Panc1 (cell line): ENCODE measurements around the gene INPP5D. TPM values are rescaled to one million over a fixed set of nuclear protein-coding genes. Genes with fewer than 3 reads are reported as not detected.

Source experiments
- ATAC-seq: fragments of 200-7000 bp; cut with Tn5 transposase; 2 replicates; pipeline ENCODE4 v1.9.1; 2020; ENCODE audit warnings: mild to moderate bottlenecking, moderate library complexity
- BruUV-seq: library from RNA; stranded (reverse); fragments of 400-500 nt; replicated peaks from 2 replicates; lab custom pipeline; 2021; lab: Mats Ljungman, UMichigan
- CTCF ChIA-PET: fragments of 300-600 bp; sonication (Branson Sonifier 250); formaldehyde crosslinking; loops from one replicate; lab custom pipeline; 2022; ENCODE audit warnings: antibody characterized with exemption; lab: Charles Lee
- POLR2A ChIA-PET: fragments of 300-600 bp; sonication (Branson Sonifier 250); formaldehyde crosslinking; loops from one replicate; lab custom pipeline; 2022; ENCODE audit warnings: antibody characterized with exemption; lab: Charles Lee
- DNase-seq: peaks from one replicate; pipeline ENCODE4 v3.0.0-alpha.2; 2010; ENCODE audit warnings: low read depth, low spot score
- H3K27ac ChIP-seq: 2 replicates; pipeline ENCODE4 v1.5.1; 2011; ENCODE audit warnings: mild to moderate bottlenecking, low read length, inconsistent platforms
- H3K27me3 ChIP-seq: fragments of 200-500 bp; sonication (Bioruptor generic); 2 replicates; pipeline ENCODE4 v1.6.0; 2014; ENCODE audit warnings: low read length, inconsistent platforms; ENCODE audit not compliant: control insufficient read depth, insufficient read depth
- H3K36me3 ChIP-seq: fragments of 200-500 bp; sonication (Bioruptor generic); 2 replicates; pipeline ENCODE4 v1.5.1; 2014; ENCODE audit warnings: inconsistent platforms, mild to moderate bottlenecking, low read length, moderate library complexity; ENCODE audit not compliant: control insufficient read depth, insufficient read depth
- H3K4me1 ChIP-seq: 2 replicates; pipeline ENCODE4 v1.5.1; 2011; ENCODE audit warnings: inconsistent platforms, mild to moderate bottlenecking, low read length, moderate library complexity; ENCODE audit not compliant: control insufficient read depth, insufficient read depth
- H3K4me3 ChIP-seq, 2 experiments: 2 replicates each; pipeline ENCODE4 v1.5.1; 2011 to 2012; ENCODE audit warnings: low read depth in 2 of 2, low read length in 2 of 2, mild to moderate bottlenecking in 2 of 2, inconsistent platforms in 1 of 2, moderate library complexity in 1 of 2
- H3K9me3 ChIP-seq: fragments of 200-500 bp; sonication (Bioruptor generic); 2 replicates; pipeline ENCODE4 v1.5.1; 2014; ENCODE audit warnings: low read depth, mild to moderate bottlenecking, inconsistent platforms, low read length, moderate library complexity; ENCODE audit not compliant: control insufficient read depth, insufficient read depth
- POLR2AphosphoS5 ChIP-seq: IDR thresholded peaks from 2 replicates; pipeline ENCODE4 v1.6.1; 2012; ENCODE audit warnings: mild to moderate bottlenecking, low read depth, low read length, moderate library complexity
- SIN3A ChIP-seq: IDR thresholded peaks from 2 replicates; pipeline ENCODE4 v1.6.1; 2012; ENCODE audit warnings: low read depth, mild to moderate bottlenecking, low read length, moderate library complexity, borderline replicate concordance; ENCODE audit not compliant: insufficient read depth
- TCF7L2 ChIP-seq: IDR thresholded peaks from 2 replicates; pipeline ENCODE4 v1.6.1; 2011; ENCODE audit warnings: mild to moderate bottlenecking, low read depth, low read length, inconsistent platforms
- in situ Hi-C: cut with HindIII; loops from 2 replicates; pipeline ENCODE4 v1.10.0; 2016; ENCODE audit warnings: low sequenced_read_pairs, low pct_unique_long_range_greater_than_20kb
- intact Hi-C: fragments of 100-400 bp; cut with micrococcal nuclease; formaldehyde crosslinking; loops from one replicate; pipeline ENCODE4 v1.10.0; 2022; ENCODE audit not compliant: unreplicated experiment
- total RNA-seq: library from RNA; stranded (reverse); gene quantifications from one replicate; pipeline ENCODE4 v1.2.1, GENCODE V29; 2021; ENCODE audit not compliant: unreplicated experiment
- TF ChIP-seq, protein P1 (sequence below): fragments of 450-650 bp; IDR thresholded peaks from 2 replicates; pipeline ENCODE4 v1.5.1; 2017; ENCODE audit warnings: mild to moderate bottlenecking
- TF ChIP-seq, protein P2 (sequence below), 2 experiments: IDR thresholded peaks; 2 replicates each; pipeline ENCODE4 v1.6.1; 2011 to 2012; ENCODE audit warnings: low read depth in 2 of 2, control low read depth in 1 of 2, low read length in 1 of 2, mild to moderate bottlenecking in 1 of 2, moderate library complexity in 1 of 2; ENCODE audit not compliant: insufficient read depth in 1 of 2

Gene INPP5D
- total RNA-seq, 1 experiment from 2014 or later, result 0.39 TPM

DNA sequence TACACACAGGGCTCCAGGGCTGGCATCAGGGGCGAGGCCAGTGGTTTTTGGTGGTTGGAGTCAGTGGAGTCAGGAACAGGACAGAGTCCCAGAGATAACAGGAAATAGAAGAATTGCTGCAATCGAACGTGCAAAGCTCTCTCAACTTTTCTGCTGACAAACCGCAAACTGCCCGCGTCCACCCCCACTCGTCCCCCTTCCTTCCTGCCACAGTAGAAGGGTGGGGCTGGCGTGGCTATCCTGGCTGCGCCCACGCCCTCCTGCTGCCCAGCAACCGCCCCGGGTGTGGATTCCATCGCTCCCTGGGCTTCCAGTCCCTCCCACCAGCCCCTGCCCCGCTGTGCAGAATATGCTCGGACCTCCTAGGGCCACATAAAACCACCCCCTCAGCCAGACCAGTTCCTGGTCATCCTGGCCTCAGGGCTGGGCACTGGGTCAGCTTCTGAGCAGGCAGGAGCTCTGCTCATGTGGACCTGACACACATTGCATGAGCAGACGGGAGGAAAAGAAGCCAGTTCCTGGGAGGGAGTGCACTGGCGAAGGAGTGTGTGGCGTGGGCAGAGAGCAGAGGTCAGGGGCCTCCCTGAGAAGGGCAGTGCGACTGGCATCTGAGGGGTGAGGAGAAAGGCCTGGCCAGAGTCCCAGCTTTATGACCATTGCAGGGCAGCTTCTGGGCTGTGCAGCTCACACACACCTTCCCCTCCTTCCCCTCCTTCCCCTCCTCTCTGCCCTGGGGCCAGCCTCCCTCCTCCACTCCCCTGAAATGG is 105.9 kb downstream of the INPP5D start:
- in situ Hi-C loops (no loop called here), intact Hi-C loops (no loop called here)
- no peaks in the 10 kb centered on the region for H3K27me3 ChIP-seq
- DNase-seq (no peak), ATAC-seq (peak; percentile 80)
- POLR2A ChIA-PET, result no interaction called here
- H3K9me3 ChIP-seq, result no peaks in the 10 kb centered on the region
- 0 out of 2 replicates have a peak, but pooled peaks cover 6% of the 10 kb centered on the region for H3K4me1 ChIP-seq
- H3K36me3 ChIP-seq, result no peaks in the 10 kb centered on the region
- BruUV-seq, result no TSS peak
- TF ChIP-seq SIN3A (no peak), POLR2AphosphoS5 (no peak), TCF7L2 (no peak)
- TF ChIP-seq, protein P1, sequence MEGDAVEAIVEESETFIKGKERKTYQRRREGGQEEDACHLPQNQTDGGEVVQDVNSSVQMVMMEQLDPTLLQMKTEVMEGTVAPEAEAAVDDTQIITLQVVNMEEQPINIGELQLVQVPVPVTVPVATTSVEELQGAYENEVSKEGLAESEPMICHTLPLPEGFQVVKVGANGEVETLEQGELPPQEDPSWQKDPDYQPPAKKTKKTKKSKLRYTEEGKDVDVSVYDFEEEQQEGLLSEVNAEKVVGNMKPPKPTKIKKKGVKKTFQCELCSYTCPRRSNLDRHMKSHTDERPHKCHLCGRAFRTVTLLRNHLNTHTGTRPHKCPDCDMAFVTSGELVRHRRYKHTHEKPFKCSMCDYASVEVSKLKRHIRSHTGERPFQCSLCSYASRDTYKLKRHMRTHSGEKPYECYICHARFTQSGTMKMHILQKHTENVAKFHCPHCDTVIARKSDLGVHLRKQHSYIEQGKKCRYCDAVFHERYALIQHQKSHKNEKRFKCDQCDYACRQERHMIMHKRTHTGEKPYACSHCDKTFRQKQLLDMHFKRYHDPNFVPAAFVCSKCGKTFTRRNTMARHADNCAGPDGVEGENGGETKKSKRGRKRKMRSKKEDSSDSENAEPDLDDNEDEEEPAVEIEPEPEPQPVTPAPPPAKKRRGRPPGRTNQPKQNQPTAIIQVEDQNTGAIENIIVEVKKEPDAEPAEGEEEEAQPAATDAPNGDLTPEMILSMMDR, result no peak
- TF ChIP-seq, protein P2, sequence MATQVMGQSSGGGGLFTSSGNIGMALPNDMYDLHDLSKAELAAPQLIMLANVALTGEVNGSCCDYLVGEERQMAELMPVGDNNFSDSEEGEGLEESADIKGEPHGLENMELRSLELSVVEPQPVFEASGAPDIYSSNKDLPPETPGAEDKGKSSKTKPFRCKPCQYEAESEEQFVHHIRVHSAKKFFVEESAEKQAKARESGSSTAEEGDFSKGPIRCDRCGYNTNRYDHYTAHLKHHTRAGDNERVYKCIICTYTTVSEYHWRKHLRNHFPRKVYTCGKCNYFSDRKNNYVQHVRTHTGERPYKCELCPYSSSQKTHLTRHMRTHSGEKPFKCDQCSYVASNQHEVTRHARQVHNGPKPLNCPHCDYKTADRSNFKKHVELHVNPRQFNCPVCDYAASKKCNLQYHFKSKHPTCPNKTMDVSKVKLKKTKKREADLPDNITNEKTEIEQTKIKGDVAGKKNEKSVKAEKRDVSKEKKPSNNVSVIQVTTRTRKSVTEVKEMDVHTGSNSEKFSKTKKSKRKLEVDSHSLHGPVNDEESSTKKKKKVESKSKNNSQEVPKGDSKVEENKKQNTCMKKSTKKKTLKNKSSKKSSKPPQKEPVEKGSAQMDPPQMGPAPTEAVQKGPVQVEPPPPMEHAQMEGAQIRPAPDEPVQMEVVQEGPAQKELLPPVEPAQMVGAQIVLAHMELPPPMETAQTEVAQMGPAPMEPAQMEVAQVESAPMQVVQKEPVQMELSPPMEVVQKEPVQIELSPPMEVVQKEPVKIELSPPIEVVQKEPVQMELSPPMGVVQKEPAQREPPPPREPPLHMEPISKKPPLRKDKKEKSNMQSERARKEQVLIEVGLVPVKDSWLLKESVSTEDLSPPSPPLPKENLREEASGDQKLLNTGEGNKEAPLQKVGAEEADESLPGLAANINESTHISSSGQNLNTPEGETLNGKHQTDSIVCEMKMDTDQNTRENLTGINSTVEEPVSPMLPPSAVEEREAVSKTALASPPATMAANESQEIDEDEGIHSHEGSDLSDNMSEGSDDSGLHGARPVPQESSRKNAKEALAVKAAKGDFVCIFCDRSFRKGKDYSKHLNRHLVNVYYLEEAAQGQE (IDR thresholded peaks at IDR 0.05; ENCODE audit: insufficient read depth in 1 of 2, low read depth in 2 of 2, low read length in 1 of 2), result no peak
- H3K4me3 ChIP-seq, result peak overlapping the region in 1 of 2 experiments; percentile 29; a peak in 2 of 4 replicates
- CTCF ChIA-PET, result interaction anchor here (0.5 kb wide), 1 partner anchor 118 kb away, joined by 5 read pairs; no protein-coding TSS in a partner anchor
- 0 out of 2 replicates have a peak overlapping the region, but pooled peaks have one; percentile 1 for H3K27ac ChIP-seq

DNA sequence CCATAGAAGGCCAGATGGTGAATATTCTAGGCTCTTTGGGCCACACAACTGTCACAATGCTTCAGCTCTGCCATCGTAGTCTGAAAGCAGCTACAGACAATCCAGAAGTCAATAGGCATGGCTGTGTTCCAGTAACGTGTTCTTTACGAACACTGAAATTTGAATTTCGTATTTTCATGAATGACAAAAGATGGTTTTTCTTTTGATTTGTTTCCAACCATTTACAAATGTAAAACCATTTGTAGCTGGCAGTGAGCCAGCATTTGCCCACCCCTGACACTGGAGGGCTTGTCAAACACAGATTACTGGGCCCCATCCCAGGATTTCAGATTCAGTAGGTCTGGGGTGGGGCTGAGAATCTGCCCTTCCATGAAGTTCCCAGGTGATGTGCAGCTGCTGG is 108.3 kb downstream of the INPP5D start:
- no peaks in the 10 kb centered on the region for H3K36me3 ChIP-seq
- H3K9me3 ChIP-seq, result no peaks in the 10 kb centered on the region
- no TSS peak for BruUV-seq
- ChIA-PET CTCF (no interaction called here), POLR2A (no interaction called here)
- TF ChIP-seq, protein P2 (IDR thresholded peaks at IDR 0.05; ENCODE audit: insufficient read depth in 1 of 2, low read depth in 2 of 2, low read length in 1 of 2), result no peak
- no peak for TF ChIP-seq POLR2AphosphoS5
- no peak for TF ChIP-seq TCF7L2
- TF ChIP-seq SIN3A, result no peak
- TF ChIP-seq, protein P1, result no peak
- H3K27me3 ChIP-seq, result no peaks in the 10 kb centered on the region
- no peak overlapping the region; the same call in 1 of the 2 replicates for H3K27ac ChIP-seq
- H3K4me3 ChIP-seq, result no peak overlapping the region
- 0 out of 2 replicates have a peak, but pooled peaks cover 6% of the 10 kb centered on the region for H3K4me1 ChIP-seq
- intact Hi-C loops (no loop called here), in situ Hi-C loops (no loop called here)
- ATAC-seq, result no peak
- DNase-seq, result no peak
